ENCODE measurements around the gene TACC2. TPM values are rescaled to one million over a fixed set of nuclear protein-coding genes. Genes with fewer than 3 reads are reported as not detected.

The TACC2 gene
- total RNA-seq, 2 experiments from 2014 or later = not detected

- Mint-ChIP-seq H3K36me3 (ENCODE audit: low read depth) (no peaks in the 10 kb centered on the region), H3K9me3 (no peaks in the 10 kb centered on the region), H3K4me1 (ENCODE audit: low read depth) (no peaks in the 10 kb centered on the region), H3K4me3 (no peak overlapping the region), H3K27ac (no peak overlapping the region), H3K27me3 (peaks cover 4% of the 10 kb centered on the region)
- ATAC-seq = no peak
- CTCF ChIA-PET = no interaction called here
- POLR2A ChIA-PET = no interaction called here
- no peak for DNase-seq
- intact Hi-C loops (cut with micrococcal nuclease) = no loop called here
- TF ChIP-seq CTCF (IDR thresholded peaks at IDR 0.05) = no peak
Measured at GRCh38 chr10:122213364-122213763, 224.4 kb downstream of the TACC2 start.

- peaks cover 4% of the 10 kb centered on the region for H3K27me3 Mint-ChIP-seq
- H3K4me1 Mint-ChIP-seq (ENCODE audit: low read depth) = no peaks in the 10 kb centered on the region
- intact Hi-C loops (cut with micrococcal nuclease) = no loop called here
- ChIA-PET CTCF (no interaction called here), POLR2A (no interaction called here)
- no peaks in the 10 kb centered on the region for H3K36me3 Mint-ChIP-seq (ENCODE audit: low read depth)
- no peak overlapping the region for H3K27ac Mint-ChIP-seq
- DNase-seq = no peak
- TF ChIP-seq CTCF (IDR thresholded peaks at IDR 0.05) = no peak
- ATAC-seq = no peak
- H3K4me3 Mint-ChIP-seq = no peak overlapping the region
- H3K9me3 Mint-ChIP-seq = no peaks in the 10 kb centered on the region
Measured at GRCh38 chr10:122213766-122214165, 224.8 kb downstream of the TACC2 start.

GRCh38 chr10:122216047-122216446 lies 227.1 kb downstream of the TACC2 start:
- intact Hi-C loops (cut with micrococcal nuclease) = no loop called here
- TF ChIP-seq CTCF (IDR thresholded peaks at IDR 0.05) = no peak
- ATAC-seq (no peak), DNase-seq (no peak)
- H3K9me3 Mint-ChIP-seq = no peaks in the 10 kb centered on the region
- H3K4me3 Mint-ChIP-seq = no peak overlapping the region
- no peaks in the 10 kb centered on the region for H3K4me1 Mint-ChIP-seq (ENCODE audit: low read depth)
- H3K36me3 Mint-ChIP-seq (ENCODE audit: low read depth) = no peaks in the 10 kb centered on the region
- POLR2A ChIA-PET = no interaction called here
- H3K27ac Mint-ChIP-seq = no peak overlapping the region
- peaks cover 1% of the 10 kb centered on the region for H3K27me3 Mint-ChIP-seq
- CTCF ChIA-PET = no interaction called here

GRCh38 chr10:122219340-122219739 lies 230.4 kb downstream of the TACC2 start:
- no peak overlapping the region for H3K4me3 Mint-ChIP-seq
- H3K36me3 Mint-ChIP-seq (ENCODE audit: low read depth) = no peaks in the 10 kb centered on the region
- ATAC-seq (no peak), DNase-seq (no peak)
- POLR2A ChIA-PET = no interaction called here
- H3K9me3 Mint-ChIP-seq = no peaks in the 10 kb centered on the region
- intact Hi-C loops (cut with micrococcal nuclease) = no loop called here
- H3K27me3 Mint-ChIP-seq = peaks cover 1% of the 10 kb centered on the region
- H3K4me1 Mint-ChIP-seq (ENCODE audit: low read depth) = no peaks in the 10 kb centered on the region
- CTCF ChIA-PET = no interaction called here
- no peak overlapping the region for H3K27ac Mint-ChIP-seq
- no peak for TF ChIP-seq CTCF (IDR thresholded peaks at IDR 0.05)

- H3K9me3 Mint-ChIP-seq = no peaks in the 10 kb centered on the region
- H3K36me3 Mint-ChIP-seq (ENCODE audit: low read depth) = no peaks in the 10 kb centered on the region
- no peak for TF ChIP-seq CTCF (IDR thresholded peaks at IDR 0.05)
- ChIA-PET CTCF (no interaction called here), POLR2A (no interaction called here)
- H3K27me3 Mint-ChIP-seq = peaks cover 1% of the 10 kb centered on the region
- DNase-seq (no peak), ATAC-seq (no peak)
- intact Hi-C loops (cut with micrococcal nuclease) = no loop called here
- no peaks in the 10 kb centered on the region for H3K4me1 Mint-ChIP-seq (ENCODE audit: low read depth)
- no peak overlapping the region for H3K27ac Mint-ChIP-seq
- no peak overlapping the region for H3K4me3 Mint-ChIP-seq
Measured at GRCh38 chr10:122220736-122221135, 231.8 kb downstream of the TACC2 start.

Data from activated CD8-positive, alpha-beta T cell treated with anti-CD3 and anti-CD28 coated beads for 36 hours (primary cell).